ENCODE results near the gene EDA. TPM values are rescaled to one million over a fixed set of nuclear protein-coding genes. Genes with fewer than 3 reads are reported as not detected.

EDA gene
- total and polyA plus RNA-seq, 12 donors = 2.3 to 9.4 (median 5.2) TPM

- DNase-seq (no peak), ATAC-seq (no peak)
- H3K4me3 ChIP-seq = no peak overlapping the region
- H3K27me3 ChIP-seq = peaks cover 0 to 13% (median 0%) of the 10 kb centered on the region in 7 donors
- no peak overlapping the region for H3K27ac ChIP-seq
- WGBS, 2 donors = 37 to 41% methylated on average over 4 of the region's 4 CpGs
- H3K36me3 ChIP-seq = no peaks in the 10 kb centered on the region
- H3K9me3 ChIP-seq = no peaks in the 10 kb centered on the region
- TF ChIP-seq CTCF (IDR thresholded peaks at IDR 0.05) = no peak
- intact Hi-C loops (cut with DNase I) = no loop called here
- no peaks in the 10 kb centered on the region for H3K4me1 ChIP-seq
Measured at GRCh38 chrX:69968950-69969349, 353.0 kb downstream of the EDA start.

GRCh38 chrX:69969460-69969859 is 353.5 kb downstream of the EDA start:
- 92 to 95% methylated on average over 1 of the region's 1 CpG for WGBS, 2 donors

GRCh38 chrX:69987691-69988090 is 371.8 kb downstream of the EDA start:
- Histone ChIP-seq H3K4me1 (no peaks in the 10 kb centered on the region), H3K9me3 (no peaks in the 10 kb centered on the region), H3K27ac (no peak overlapping the region), H3K27me3 (no peaks in the 10 kb centered on the region), H3K36me3 (no peaks in the 10 kb centered on the region), H3K4me3 (no peak overlapping the region)
- WGBS, 2 donors = 46 to 48% methylated on average over 2 of the region's 2 CpGs
- ATAC-seq = peak in 4 of 8 donors; percentile 30 to 63 (median 46)
- intact Hi-C loops (cut with DNase I) = no loop called here
- no peak for DNase-seq
- TF ChIP-seq CTCF (IDR thresholded peaks at IDR 0.05) = no peak

More at GRCh38 chrX:69969460-69969859, 353.5 kb downstream of the EDA start:
- no peak for TF ChIP-seq CTCF (IDR thresholded peaks at IDR 0.05)
- Histone ChIP-seq H3K36me3 (no peaks in the 10 kb centered on the region), H3K4me1 (no peaks in the 10 kb centered on the region), H3K27ac (no peak overlapping the region), H3K27me3 (peaks cover 0 to 13% (median 0%) of the 10 kb centered on the region in 7 donors), H3K4me3 (no peak overlapping the region), H3K9me3 (no peaks in the 10 kb centered on the region)
- DNase-seq (no peak), ATAC-seq (no peak)
- intact Hi-C loops (cut with DNase I) = no loop called here

GRCh38 chrX:69988955-69989394 is 373.1 kb downstream of the EDA start:
- ATAC-seq = peak in 7 of 8 donors; percentile 40 to 96 (median 83)
- TF ChIP-seq CTCF (IDR thresholded peaks at IDR 0.05) = no peak
- peaks cover 0 to 9% (median 0%) of the 10 kb centered on the region in 7 donors for H3K27me3 ChIP-seq
- H3K4me1 ChIP-seq = peaks cover 0 to 3% (median 0%) of the 10 kb centered on the region in 9 donors
- 34 to 56% methylated on average over 3 of the region's 3 CpGs for WGBS, 2 donors
- no peaks in the 10 kb centered on the region for H3K36me3 ChIP-seq
- intact Hi-C loops (cut with DNase I) = no loop called here
- peak overlapping the region in 1 of 10 donors; percentile 1 for H3K27ac ChIP-seq
- H3K9me3 ChIP-seq = no peaks in the 10 kb centered on the region
- peak; percentile 28 to 36 for DNase-seq
- H3K4me3 ChIP-seq = no peak overlapping the region

All from heart right ventricle (tissue), 16 donors.